ENCODE measurements around the gene THY1. TPM values are rescaled to one million over a fixed set of nuclear protein-coding genes. Genes with fewer than 3 reads are reported as not detected.

The THY1 gene
- total RNA-seq, 1 donor from 2014 or later = 49.2 TPM

DNA sequence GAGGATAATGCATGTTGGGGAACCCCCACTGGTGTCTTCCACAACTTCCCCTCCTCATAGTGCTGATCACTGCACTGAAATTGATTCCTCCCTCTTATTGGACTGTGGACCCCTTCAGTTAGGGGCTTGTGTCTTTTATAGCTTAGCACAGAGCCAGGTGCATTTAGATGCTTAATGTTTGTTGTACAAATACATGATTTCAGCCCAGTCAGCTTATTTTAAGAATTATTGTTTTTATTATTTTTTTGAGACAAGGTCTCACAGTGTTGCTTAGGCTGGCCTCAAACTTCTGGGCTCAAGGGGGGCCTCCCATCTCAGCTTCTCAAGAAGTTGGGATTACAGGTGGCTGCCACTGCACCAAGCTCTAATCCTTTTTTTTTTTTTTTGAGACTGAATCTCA, 8.2 kb downstream of the THY1 start:
- H3K36me3 Mint-ChIP-seq = peaks cover 13% of the 10 kb centered on the region
- H4K20me1 ChIP-seq (ENCODE audit: low read depth) = peaks cover 1% of the 10 kb centered on the region
- no peaks in the 10 kb centered on the region for H3K36me3 ChIP-seq
- no peak for TF ChIP-seq EZH2phosphoT487 (IDR thresholded peaks at IDR 0.05)
- no peak for TF ChIP-seq EZH2 (IDR thresholded peaks at IDR 0.05)
- TF ChIP-seq, protein P1, sequence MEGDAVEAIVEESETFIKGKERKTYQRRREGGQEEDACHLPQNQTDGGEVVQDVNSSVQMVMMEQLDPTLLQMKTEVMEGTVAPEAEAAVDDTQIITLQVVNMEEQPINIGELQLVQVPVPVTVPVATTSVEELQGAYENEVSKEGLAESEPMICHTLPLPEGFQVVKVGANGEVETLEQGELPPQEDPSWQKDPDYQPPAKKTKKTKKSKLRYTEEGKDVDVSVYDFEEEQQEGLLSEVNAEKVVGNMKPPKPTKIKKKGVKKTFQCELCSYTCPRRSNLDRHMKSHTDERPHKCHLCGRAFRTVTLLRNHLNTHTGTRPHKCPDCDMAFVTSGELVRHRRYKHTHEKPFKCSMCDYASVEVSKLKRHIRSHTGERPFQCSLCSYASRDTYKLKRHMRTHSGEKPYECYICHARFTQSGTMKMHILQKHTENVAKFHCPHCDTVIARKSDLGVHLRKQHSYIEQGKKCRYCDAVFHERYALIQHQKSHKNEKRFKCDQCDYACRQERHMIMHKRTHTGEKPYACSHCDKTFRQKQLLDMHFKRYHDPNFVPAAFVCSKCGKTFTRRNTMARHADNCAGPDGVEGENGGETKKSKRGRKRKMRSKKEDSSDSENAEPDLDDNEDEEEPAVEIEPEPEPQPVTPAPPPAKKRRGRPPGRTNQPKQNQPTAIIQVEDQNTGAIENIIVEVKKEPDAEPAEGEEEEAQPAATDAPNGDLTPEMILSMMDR (IDR thresholded peaks at IDR 0.05) = no peak
- H3F3A ChIP-seq (ENCODE audit: low read depth) = no peaks in the 10 kb centered on the region
- no peaks in the 10 kb centered on the region for H3K9me3 ChIP-seq (ENCODE audit: low read depth)
- no peaks in the 10 kb centered on the region for H3K79me2 ChIP-seq (ENCODE audit: low read depth)
- H3K4me1 ChIP-seq = no peaks in the 10 kb centered on the region
- H3K27ac ChIP-seq = no peak overlapping the region
- H3K9ac ChIP-seq = no peak overlapping the region
- no peak overlapping the region for H3K4me3 ChIP-seq
- DNase-seq (ENCODE audit: low spot score) = no peak
- no peak overlapping the region for H3K4me3 Mint-ChIP-seq
- no peaks in the 10 kb centered on the region for H3K4me1 Mint-ChIP-seq
- no peak overlapping the region for H3K27ac Mint-ChIP-seq
- peaks cover 4% of the 10 kb centered on the region for H3K27me3 Mint-ChIP-seq (ENCODE audit: insufficient read depth, low read depth)
- H3K27me3 ChIP-seq = no peaks in the 10 kb centered on the region
- no peaks in the 10 kb centered on the region for H3K9me3 Mint-ChIP-seq
- no peak overlapping the region for H2AFZ ChIP-seq (replicated peaks)
- no peak overlapping the region for H3K4me2 ChIP-seq

DNA sequence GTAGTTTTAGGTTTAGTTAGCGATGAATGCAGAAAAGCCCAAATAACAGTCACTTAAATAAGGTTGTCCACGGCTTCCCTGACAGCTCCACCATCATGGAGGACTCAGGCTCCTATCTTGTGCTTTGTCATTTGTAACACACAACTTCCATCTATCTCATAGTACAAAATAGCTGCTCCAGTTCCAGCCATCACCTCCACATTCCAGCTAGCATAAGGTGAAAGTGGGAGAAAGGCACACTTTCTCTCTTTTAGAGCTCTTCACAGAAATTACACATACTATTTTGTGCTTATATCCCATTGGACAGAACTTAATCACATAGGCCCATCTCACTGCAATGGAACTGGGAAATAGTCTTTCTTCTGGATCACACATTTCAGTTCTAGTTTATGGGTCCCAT, 8.7 kb downstream of the THY1 start:
- H3K4me3 Mint-ChIP-seq = no peak overlapping the region
- H4K20me1 ChIP-seq (ENCODE audit: low read depth) = no peaks in the 10 kb centered on the region
- no peaks in the 10 kb centered on the region for H3K4me1 ChIP-seq
- H3K27me3 Mint-ChIP-seq (ENCODE audit: insufficient read depth, low read depth) = peaks cover 4% of the 10 kb centered on the region
- no peaks in the 10 kb centered on the region for H3K9me3 Mint-ChIP-seq
- DNase-seq (ENCODE audit: low spot score) = no peak
- peaks cover 10% of the 10 kb centered on the region for H3K36me3 Mint-ChIP-seq
- no peaks in the 10 kb centered on the region for H3K36me3 ChIP-seq
- no peak overlapping the region for H2AFZ ChIP-seq (replicated peaks)
- H3K9me3 ChIP-seq (ENCODE audit: low read depth) = no peaks in the 10 kb centered on the region
- no peaks in the 10 kb centered on the region for H3K27me3 ChIP-seq
- H3K79me2 ChIP-seq (ENCODE audit: low read depth) = no peaks in the 10 kb centered on the region
- H3K4me3 ChIP-seq = no peak overlapping the region
- no peak overlapping the region for H3K4me2 ChIP-seq
- TF ChIP-seq, protein P1 (IDR thresholded peaks at IDR 0.05) = no peak
- TF ChIP-seq EZH2 (IDR thresholded peaks at IDR 0.05) (no peak), EZH2phosphoT487 (IDR thresholded peaks at IDR 0.05) (no peak)
- H3F3A ChIP-seq (ENCODE audit: low read depth) = no peaks in the 10 kb centered on the region
- no peaks in the 10 kb centered on the region for H3K4me1 Mint-ChIP-seq
- no peak overlapping the region for H3K9ac ChIP-seq
- H3K27ac Mint-ChIP-seq = no peak overlapping the region
- no peak overlapping the region for H3K27ac ChIP-seq

DNA sequence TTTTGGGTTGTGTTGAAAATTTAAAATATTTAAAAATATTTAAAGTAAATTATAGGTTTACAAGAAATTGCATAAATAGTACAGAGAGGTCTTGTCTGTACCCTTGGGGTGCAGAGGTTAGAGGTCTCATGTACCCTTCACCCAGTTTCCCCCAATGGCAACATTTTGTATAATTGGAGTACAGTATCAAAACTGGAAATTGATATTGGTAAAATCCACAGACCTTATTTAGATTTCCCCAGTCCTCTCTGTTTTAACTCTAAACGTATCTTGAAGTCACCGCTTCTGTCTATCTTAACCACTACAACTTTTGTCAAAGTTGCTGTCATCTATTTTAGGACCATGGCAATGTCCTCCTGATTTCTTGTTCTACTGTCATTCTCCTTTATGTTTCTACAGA, 10.9 kb downstream of the THY1 start:
- peaks cover 3% of the 10 kb centered on the region for H3K27me3 Mint-ChIP-seq (ENCODE audit: insufficient read depth, low read depth)
- no peak overlapping the region for H3K4me3 Mint-ChIP-seq
- TF ChIP-seq, protein P1 (IDR thresholded peaks at IDR 0.05) = no peak
- no peak for TF ChIP-seq EZH2 (IDR thresholded peaks at IDR 0.05)
- no peak for TF ChIP-seq EZH2phosphoT487 (IDR thresholded peaks at IDR 0.05)

More for the DNA sequence above, 10.9 kb downstream of the THY1 start:
- H3K4me3 ChIP-seq = no peak overlapping the region
- no peak overlapping the region for H3K27ac ChIP-seq
- Mint-ChIP-seq H3K9me3 (no peaks in the 10 kb centered on the region), H3K27ac (no peak overlapping the region), H3K4me1 (no peaks in the 10 kb centered on the region), H3K36me3 (peaks cover 2% of the 10 kb centered on the region)
- DNase-seq (ENCODE audit: low spot score) = no peak
- no peaks in the 10 kb centered on the region for H3K27me3 ChIP-seq
- H3K9me3 ChIP-seq (ENCODE audit: low read depth) = no peaks in the 10 kb centered on the region
- H2AFZ ChIP-seq (replicated peaks) = no peak overlapping the region
- no peaks in the 10 kb centered on the region for H4K20me1 ChIP-seq (ENCODE audit: low read depth)
- H3K79me2 ChIP-seq (ENCODE audit: low read depth) = no peaks in the 10 kb centered on the region
- H3K36me3 ChIP-seq = no peaks in the 10 kb centered on the region
- H3F3A ChIP-seq (ENCODE audit: low read depth) = no peaks in the 10 kb centered on the region
- H3K4me1 ChIP-seq = no peaks in the 10 kb centered on the region
- no peak overlapping the region for H3K9ac ChIP-seq
- H3K4me2 ChIP-seq = no peak overlapping the region

Measured in neural progenitor cell (in vitro differentiated cells).